RWPE1 (cell line): Measurements from ENCODE around the gene U2AF1L4.

Source experiments
- CTCF ChIA-PET: fragments of 350-600 bp; sonication (Branson Sonifier 250); formaldehyde crosslinking; extraction: SDS; loops from one replicate; lab custom pipeline; 2021; lab: Yijun Ruan, JAX
- POLR2A ChIA-PET: fragments of 400-600 bp; formaldehyde crosslinking; extraction: SDS; loops from one replicate; lab custom pipeline; 2020; ENCODE audit warnings: antibody characterized with exemption; ENCODE audit not compliant: low non-redundant PET; lab: Yijun Ruan, JAX
- DNase-seq: peaks from one replicate; pipeline ENCODE4 v3.0.0; 2012; ENCODE audit warnings: low spot score
- H3K27ac ChIP-seq: fragments of 450-650 bp; 2 replicates; pipeline ENCODE4 v1.5.1; 2017
- CTCF ChIP-seq: fragments of 450-650 bp; conservative IDR thresholded peaks from 2 replicates; pipeline ENCODE4 v1.5.1; 2017; ENCODE audit warnings: low read depth, mild to moderate bottlenecking

Gene U2AF1L4

GRCh38 chr19:35732540-35733179 is 12.6 kb downstream of the U2AF1L4 start:
- no peak for DNase-seq
- TF ChIP-seq CTCF = no peak
- POLR2A ChIA-PET = interaction anchor here (0.6 kb wide), 1 partner anchor 11 kb away, joined by 6 read pairs; no protein-coding TSS in a partner anchor
- H3K27ac ChIP-seq = peak overlapping the region; percentile 32; the same call in 1 of the 2 replicates
- CTCF ChIA-PET = no interaction called here

GRCh38 chr19:35731779-35732405 is 13.3 kb downstream of the U2AF1L4 start:
- peak overlapping the region; percentile 32; the same call in 1 of the 2 replicates for H3K27ac ChIP-seq
- POLR2A ChIA-PET = interaction anchor here (0.6 kb wide), 1 partner anchor 12 kb away, joined by 6 read pairs; no protein-coding TSS in a partner anchor
- no peak for TF ChIP-seq CTCF
- CTCF ChIA-PET = no interaction called here
- DNase-seq = no peak

GRCh38 chr19:35731353-35731752 is 13.9 kb downstream of the U2AF1L4 start:
- TF ChIP-seq CTCF = no peak
- peak overlapping the region; percentile 2 for H3K27ac ChIP-seq
- no peak for DNase-seq
- CTCF ChIA-PET = no interaction called here
- POLR2A ChIA-PET = no interaction called here

DNA sequence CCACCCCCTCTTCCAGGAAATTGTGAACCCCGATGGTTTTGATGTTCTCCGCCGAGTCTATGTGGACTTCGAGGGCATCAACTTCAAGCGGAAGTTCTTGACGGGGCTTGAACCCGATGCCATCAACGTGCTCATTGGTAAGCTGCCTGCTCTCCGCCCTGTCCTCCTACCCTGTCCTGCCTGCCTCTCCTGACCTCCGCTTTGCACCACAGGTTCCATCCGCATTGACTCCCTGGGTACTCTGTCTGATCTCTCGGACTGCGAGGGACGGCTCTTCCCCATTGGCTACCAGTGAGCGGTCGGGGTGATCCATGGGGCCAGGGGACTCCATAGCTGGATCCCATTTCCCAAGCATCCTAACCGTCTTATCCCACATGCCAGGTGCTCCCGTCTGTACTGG is 14.9 kb downstream of the U2AF1L4 start:
- ChIA-PET POLR2A (interaction anchor here (0.6 kb wide), 1 partner anchor 513 kb away, joined by 3 read pairs; no protein-coding TSS in a partner anchor), CTCF (interaction anchor here (0.7 kb wide), 1 partner anchor 18 kb away, joined by 6 read pairs; no protein-coding TSS in a partner anchor)

DNA sequence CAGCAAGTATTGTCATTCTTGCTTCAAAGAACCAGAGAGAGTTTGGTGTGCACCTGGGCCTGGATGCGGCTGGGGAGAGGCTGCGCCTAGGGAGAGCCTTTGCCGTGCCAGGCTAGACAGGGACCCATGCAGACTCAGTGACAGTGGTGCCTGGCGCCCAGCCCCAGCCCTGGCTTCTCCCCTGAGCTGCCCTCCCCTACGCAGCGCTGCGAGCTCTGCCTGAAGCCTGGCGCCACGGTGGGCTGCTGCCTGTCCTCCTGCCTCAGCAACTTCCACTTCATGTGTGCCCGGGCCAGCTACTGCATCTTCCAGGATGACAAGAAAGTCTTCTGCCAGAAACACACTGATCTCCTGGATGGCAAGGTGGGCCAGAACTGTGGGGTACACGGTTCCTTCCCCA is 15.5 kb downstream of the U2AF1L4 start:
- CTCF ChIA-PET = no interaction called here
- POLR2A ChIA-PET = no interaction called here
- DNase-seq = no peak

More for the DNA sequence above, 14.9 kb downstream of the U2AF1L4 start:
- no peak overlapping the region; the same call in 1 of the 2 replicates for H3K27ac ChIP-seq
- DNase-seq = no peak
- TF ChIP-seq CTCF = no peak

More for the DNA sequence above, 15.5 kb downstream of the U2AF1L4 start:
- TF ChIP-seq CTCF = no peak
- no peak overlapping the region for H3K27ac ChIP-seq
